NCI-H345 (cell line): ENCODE data around the gene TBC1D24.

ENCODE experiments used
- DNase-seq: peaks from one replicate; lab custom pipeline; 2025; lab: John Stamatoyannopoulos, UW

Gene TBC1D24

DNA sequence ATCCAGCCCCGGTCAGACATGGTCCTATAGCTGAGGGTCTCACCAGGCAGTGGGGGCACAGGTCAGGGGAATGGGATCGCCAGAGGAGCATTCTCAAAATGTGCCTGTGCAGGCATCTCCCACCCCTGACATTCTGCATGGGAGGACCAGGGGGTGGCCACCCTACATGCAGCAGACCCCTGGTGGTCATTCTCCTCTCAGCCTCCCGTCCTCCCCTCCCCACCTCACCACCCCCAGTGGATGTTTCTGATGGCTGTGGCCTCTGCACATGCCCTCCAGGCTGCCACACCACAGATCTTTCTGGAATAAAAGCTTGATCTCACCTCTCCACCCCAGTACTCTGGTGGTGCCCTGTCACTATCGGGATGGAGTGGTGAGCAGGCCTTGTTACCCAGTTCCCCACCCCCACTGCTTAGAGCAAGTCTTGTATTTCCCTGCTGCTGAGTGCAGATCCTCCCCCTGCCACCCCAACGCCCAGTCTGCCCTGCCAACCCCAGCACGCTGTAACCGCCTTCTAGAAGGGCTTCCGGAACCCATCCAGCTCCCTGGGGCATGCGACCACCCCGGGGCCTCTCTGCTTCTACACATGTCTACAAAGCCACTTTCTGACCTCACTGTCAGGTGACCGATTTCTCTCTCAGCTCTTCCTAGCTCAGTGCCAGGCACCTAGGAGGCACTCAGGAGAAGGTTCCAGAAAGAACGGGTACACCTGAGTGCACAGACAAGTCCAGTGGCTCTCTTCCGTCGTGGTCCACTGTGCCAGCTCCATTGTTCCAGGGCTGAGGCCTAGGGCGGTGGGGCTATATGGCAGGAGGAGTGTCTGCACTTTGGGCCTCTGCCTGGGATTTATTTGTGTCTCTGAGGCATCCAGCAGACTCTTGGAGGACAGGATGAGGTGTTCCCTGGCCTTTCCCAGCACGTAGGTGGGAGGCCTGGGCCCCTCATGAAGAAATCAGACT, 9.3 kb downstream of the TBC1D24 start:
- no peak for DNase-seq

DNA sequence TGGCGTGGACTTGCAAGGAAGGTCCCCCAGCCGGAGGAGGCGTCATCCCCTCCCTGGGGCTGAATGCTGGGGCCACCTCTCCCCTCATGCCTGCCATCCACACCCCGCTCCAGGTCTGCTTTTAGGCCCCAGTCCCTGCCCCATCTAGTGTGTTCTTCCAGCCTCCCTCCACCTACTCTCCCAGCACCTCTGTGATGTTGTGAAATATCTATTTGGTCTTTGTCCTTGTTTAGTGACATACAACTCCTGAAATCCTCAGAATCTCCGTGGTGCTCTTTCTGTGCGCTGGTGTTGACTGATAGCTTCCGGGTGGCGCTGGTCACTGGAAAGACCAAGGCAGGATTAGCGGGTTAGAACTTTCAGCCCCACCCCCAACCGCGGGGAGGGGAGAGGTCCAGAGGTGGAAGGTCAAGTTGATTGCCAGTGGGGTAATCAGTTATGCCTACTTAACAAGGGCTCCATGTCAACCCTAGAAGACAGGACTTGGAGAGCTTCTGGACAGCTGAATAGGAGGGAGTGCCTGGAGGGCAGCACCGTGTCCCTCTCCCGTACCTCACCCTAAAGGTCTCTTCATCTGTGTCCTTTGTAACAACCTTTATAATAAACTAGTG, 10.1 kb downstream of the TBC1D24 start:
- no peak for DNase-seq

DNA sequence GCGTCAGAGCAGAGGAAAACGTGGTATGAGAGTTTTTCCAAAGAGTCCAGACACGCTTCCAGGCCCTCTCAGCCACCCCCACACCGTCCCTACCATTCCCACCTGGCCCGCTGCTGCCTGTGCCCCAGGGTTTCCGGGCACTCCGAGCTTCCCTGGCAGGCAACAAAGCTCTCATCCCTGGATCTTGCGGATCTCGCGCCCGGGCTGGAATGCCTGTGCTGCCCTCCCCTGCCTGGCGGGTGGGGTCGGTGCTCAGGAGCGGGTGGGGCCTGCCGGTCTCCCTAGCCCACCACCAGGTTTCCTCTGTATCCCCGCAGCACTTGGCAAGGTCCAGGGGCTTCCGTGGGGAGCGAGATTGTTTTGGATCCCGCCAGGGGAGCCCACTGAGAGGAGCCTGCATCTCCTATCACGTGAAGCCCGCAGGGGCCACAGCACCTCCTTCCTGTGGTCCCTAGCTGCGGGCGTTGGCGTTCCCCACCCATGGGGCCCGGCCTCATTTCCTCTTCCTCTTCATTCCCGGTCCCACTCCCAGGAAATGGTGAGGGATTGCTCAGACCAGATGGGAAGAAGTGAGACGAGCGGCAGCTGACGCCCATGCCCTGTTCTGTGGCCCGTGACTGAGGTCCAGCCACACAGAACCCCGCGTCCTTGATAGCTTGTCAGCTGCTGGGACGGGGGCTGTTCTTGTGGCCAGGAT, 11.0 kb downstream of the TBC1D24 start:
- no peak for DNase-seq

DNA sequence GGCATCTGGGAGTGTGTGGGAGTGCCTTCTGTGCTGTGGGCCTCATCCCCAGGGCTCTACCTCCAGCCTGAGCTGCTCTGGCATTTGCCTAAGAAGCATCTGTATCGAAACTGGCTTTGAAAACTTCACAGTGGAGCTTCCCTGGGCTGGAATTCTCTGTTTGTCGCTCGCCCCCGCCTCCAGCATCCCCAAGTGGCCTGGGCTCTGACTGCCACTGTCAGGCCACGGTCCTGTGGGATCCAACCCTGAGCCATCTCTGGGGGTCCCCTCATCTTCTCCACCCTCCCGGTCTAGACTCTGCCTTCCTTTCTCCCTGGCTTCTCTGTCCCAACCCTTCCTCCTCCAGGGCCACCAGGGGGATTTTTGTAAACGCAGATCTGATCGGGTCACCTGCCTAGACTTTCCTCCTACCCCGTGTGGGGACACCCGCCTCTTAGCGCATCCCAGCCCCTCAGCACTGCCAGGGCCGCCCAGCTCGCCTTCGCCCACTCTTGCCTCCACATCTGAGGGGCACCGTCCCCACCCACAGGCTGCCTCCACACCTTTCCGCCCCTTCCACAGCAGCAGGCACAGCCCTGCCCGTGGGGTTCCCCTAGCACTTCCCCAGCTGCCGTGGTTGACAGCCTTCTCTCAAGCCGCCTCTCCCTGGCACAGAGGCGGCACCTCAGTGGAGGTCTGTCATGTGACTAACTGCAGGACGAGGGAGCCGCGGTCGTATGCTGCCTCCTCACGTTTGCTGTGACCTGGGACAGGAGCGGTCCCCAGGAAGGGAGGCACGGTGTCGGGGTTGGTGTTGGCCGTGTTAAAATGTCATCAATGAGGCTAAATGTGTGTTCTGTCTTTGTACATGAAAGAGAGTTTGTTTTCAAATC, 12.0 kb downstream of the TBC1D24 start:
- DNase-seq = peak; percentile 14

DNA sequence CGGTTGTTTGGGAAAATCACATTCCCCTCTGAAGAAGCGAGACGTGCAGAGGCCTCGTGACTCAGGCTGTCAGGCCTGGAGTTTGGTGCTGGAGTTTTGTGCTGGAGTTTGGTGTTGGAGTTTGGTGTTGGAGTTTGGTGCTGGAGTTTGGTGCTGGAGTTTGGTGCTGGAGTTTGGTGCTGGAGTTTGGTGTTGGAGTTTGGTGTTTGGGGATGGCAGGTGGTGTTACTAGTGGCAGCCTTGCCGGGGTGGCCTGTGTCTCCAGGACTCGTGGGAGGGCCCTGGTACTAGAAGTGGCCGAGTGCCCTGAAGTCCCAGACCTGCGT, 12.6 kb downstream of the TBC1D24 start:
- no peak for DNase-seq

DNA sequence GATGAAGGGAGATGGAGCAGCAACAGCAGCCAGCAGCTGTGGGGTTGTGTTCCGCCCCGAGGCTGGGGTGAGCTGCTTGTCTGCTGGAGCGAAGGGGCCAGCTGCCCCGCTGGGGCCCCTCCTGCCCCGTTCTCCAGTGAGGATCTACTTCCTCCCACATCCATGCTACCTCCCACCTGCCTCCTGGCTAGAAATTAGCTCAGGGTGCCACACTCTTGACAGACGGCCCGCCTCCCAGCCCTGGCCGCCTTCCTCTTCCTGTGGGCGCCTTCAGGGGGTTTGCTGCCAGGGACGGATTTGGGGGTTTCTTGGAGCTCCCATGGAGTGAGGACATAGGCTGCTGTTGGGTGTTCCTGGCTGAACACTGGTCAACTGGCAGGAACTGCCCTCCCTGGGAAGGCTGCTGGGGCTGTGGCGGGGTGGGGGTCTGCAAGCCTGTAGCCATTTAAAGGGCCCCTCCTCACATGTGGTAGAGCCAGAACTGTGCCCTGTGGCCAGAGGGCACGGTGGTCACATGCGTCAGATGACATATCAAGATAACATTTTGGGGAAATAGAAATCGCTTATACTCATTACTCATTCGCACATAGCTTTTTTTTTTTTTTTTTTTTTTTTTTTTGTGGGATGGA, 13.1 kb downstream of the TBC1D24 start:
- no peak for DNase-seq

DNA sequence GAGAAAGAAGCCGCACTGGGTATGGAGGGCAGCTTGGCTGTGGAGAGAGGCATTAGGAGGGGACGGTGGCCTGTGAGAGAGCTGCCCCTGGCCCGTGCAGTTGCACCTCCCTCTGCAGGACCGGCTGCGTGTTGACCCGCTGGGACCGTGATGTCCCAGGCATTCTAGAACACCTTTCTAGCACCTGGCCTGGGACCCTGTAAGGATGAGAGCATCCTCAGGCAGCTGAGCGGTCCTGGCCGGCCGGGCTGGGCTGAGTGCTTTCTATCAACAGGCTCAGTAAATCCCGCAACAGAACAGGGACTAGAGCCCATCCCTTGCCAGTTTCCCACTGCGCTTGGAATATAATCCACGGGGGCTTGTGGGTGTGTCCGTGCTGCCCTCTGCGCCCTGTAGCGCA, 14.7 kb downstream of the TBC1D24 start:
- DNase-seq = no peak

DNA sequence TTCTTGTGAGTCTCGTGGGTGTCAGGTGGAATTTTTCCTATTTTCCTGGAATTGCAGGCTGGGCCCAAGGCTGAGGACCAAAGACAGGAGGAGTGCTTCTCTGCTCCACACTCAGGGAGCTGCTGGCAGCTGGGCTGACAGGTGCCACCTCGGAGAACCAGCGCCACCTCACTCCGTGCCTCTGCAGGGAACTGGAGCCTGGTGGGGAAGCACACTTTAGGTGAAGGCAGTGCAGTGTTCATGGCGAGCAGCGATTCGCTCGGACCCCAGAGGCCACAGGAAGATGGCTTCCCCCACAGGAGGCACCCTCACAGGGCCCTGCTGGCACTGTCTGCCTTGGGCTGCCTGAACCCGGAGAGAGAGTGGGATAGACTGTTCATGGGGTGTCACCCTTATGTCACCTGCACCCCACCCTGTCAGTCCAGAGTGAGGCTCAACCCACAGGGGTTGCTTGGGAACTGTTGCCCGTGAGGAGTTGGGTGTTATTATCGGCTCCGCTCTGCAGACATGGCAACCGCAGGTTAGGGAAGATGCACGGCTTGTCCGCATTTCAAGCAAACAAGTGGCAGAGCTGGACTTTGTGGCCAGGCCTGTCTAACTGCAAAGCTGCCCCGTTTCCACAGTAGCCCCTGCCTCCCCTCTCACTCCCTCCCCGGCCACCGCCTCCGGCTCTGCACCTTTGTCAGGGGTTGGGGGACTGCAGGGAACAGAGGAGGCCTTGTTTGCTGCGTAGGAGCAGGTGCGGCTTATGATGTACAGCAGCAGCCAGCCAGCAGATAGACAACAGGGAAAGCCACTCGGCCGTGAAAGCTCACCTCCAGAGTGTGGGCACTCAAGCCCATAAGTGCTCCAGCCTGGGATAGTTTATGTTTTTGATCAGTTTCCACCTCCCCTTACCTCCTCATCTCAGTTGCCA, 15.5 kb downstream of the TBC1D24 start:
- DNase-seq = peak; percentile 81

DNA sequence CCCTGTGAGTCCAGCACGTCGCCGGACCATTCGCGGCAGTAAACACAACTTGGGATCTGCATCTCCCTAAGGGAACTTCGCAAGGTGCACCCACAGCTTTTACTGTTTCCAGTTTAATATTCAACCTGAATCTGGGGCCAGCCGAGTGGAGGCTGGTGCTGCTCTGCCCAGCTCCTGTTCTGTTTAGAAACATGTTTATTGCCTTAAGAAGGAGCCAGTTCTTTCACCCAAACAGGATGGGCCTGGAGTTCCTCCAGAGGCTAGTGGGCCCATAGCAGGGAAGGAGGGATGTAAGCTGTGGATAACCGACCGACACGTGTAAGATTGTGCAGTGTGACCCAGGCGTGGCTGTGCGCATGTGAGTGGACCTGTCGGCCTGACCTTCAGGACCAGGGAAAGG, 17.4 kb downstream of the TBC1D24 start:
- DNase-seq = no peak

DNA sequence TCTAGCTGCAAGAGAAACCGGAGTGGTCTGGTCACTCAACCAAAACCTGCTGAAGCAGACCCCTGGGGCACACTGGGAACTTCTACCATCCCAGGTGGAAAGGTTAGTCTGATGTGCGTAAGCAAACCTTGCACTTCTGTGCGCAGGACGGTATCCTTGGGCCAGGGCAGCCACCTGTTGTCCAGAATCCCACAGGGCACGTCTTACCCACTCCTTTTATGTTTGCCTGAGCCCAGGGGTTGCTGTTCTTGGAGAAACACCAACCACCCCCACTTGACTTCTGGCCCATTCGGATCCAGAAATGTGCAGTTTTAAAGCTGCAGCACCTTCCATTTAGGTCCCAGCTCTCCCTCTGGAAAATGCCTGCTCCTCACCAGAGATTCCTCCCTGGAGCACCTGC, 18.7 kb downstream of the TBC1D24 start:
- no peak for DNase-seq

DNA sequence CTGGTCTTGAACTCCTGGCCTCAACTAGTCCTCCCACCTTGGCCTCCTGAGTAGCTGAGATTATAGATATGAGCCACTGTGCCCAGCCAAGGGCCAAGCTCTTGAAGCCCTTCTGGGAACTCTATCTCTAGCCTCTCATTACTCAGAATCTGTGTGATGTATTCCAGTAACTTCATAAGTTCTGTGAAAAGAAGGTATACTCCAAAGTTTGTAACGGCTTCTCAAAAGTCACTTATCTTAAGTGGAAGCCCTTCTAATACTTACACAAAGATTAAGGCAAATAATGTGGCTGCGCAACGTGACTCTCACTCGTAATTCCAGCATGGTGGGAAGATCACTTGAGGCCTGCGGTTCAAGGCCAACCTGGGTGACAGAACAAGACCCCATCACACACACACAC, 19.7 kb downstream of the TBC1D24 start:
- DNase-seq = no peak

DNA sequence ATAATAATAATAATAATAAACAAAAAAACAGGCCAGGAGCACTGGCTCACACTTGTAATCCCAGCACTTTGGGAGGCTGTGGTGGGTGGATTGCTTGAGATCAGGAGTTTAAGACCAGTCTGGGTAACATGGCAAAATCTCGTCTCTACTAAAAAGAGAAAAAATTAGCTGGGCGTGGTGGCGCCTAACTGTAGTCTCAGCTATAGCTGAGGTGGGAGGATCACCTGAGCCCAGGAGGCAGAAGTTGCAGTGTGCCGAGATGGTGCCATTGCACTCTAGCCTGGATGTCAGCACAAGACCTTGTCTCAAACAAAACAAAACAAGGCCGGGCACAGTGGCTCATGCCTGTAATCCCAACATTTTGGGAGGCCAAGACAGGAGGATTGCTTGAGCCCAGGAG, 20.1 kb downstream of the TBC1D24 start:
- no peak for DNase-seq

DNA sequence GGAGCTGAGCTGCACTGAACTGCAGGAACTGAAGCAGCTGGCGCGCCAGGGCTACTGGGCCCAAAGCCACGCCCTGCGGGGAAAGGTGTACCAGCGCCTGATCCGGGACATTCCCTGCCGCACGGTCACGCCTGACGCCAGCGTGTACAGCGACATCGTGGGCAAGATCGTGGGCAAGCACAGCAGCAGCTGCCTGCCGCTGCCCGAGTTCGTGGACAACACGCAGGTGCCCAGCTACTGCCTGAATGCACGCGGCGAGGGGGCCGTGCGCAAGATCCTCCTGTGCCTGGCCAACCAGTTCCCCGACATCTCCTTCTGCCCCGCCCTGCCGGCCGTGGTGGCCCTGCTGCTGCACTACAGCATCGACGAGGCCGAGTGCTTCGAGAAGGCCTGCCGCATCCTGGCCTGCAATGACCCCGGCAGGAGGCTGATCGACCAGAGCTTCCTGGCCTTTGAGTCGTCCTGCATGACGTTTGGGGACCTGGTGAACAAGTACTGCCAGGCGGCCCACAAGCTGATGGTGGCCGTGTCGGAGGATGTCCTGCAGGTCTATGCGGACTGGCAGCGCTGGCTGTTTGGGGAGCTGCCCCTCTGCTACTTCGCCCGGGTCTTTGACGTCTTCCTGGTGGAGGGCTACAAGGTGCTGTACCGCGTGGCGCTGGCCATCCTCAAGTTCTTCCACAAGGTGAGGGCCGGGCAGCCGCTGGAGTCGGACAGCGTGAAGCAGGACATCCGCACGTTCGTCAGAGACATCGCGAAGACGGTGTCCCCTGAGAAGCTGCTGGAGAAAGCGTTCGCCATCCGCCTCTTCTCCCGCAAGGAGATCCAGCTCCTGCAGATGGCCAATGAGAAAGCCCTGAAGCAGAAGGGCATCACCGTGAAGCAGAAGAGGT, 21.5 kb downstream of the TBC1D24 start:
- no peak for DNase-seq

DNA sequence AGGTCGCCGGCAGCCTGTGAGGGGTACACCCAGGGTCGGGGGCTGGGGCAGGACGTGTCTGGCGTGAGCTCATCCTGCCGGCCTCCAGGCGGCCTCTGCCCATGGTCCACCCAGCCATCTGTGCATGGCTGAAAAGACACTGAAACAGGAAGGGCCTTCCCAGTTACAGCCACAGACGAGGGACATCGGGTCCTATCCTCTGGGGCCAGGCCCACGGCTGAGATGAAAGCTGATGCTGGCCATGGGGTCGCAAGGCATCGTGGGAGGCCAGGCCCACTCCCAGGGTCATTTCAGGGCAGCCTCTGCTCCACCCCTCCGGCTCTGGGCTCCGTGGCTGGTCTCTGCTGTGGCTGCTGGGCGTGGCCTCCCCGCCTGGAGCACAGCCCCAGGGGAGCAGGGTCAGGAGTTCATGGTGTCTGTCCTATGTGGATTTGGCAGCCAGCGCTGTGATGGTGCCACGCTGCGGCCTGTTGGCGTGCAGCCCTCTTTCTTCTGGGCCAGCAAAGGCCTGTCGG, 22.2 kb downstream of the TBC1D24 start:
- no peak for DNase-seq

DNA sequence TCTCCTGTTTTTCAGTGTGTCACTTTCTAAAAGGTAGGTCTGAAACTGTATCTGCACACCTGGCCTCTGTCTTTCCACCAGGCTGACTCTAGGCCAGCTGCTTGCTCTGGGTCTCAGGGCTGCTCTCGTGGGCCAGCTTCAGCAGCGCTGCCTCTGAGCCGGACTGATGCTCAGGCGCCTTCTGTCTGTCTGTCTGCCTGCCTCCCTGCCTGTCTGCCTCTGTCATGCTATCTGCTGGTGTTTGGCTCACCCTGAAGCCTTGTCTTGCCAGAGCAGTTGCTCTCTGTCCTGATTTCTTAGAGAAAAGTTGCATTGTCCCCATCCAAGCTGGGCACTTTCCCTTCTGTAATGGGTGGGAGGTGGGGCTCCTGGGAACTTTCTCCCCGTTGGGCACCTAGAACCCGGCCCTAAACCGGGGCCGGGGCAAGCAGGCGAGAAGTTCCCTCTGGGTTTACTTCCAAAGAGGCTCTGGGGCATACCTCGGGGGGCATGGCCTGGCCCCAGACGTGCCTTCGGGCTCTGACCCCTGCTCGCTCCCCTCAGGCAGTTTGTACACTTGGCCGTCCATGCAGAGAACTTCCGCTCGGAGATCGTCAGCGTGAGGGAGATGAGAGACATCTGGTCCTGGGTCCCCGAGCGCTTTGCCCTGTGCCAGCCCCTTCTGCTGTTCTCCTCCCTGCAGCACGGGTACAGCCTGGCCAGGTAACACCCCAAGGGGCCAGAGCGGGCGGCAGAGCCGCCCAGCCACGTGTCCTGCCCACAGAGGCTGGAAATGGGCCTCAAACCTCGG, 23.0 kb downstream of the TBC1D24 start:
- no peak for DNase-seq

DNA sequence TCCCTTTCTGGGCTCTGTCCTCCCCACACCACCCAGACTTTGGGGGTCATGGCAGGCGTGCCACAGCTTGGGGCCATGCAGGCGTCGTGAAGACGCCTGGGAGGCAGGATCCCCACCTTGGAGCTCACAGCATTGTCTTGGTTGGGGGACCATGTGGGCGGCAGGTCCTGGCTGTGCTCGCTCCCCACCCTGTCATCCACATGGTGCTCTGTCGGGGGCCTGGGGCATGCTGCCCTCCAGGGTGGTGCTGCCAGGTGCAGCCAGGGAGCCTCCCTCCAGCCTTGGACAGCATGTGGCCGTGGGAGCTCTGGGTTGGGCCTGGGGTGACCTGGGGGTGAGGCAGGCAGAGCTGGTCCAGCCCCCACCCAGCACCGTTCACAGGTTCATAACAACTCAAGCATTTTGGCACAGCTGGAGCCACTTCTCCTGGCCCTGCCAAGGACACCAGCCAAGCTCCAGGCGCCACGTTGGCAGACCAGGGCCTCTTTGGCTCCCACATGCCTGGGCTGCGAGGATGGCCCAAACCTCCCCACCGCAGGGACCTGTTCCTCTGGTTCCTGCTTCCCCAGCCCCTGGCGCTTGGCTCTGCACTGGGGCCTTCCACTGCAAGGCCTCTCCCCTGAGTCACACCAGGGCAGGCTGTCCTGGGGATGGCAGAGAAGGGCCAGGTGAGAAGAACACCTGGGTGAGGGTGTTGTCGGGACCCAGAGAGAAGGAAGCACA, 23.8 kb downstream of the TBC1D24 start:
- no peak for DNase-seq

DNA sequence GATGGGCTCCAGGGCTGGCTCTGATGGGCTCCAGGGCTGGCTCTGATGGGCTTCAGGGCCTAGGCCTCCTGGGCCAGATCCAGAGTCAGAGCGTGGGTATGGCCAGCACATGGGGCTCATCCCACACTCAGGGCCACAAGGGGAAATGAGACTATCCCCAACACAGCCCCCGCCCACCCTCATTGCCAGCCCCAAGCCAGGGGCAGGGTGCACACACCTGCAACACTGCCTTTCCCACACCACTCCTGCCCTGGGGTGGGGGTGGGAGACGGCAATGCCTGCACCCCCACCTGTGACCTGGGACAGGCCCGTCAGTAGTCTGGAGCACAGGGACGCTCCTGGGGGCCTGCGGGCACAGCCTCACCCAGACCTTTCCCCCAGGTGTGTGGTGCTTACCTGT, 24.5 kb downstream of the TBC1D24 start:
- DNase-seq = no peak
